Astrocyte (in vitro differentiated cells and primary cell): ENCODE results near the gene ZBTB39. TPM values are rescaled to one million over a fixed set of nuclear protein-coding genes. Genes with fewer than 3 reads are reported as not detected.
"Not testable (repeated sequence)": the region's sequence is repeated elsewhere in the genome, so short reads cannot be mapped to it uniquely, and the experiment has no call there.

Experiments
- DNase-seq: peaks from one replicate; pipeline ENCODE4 v3.0.0-alpha.2; 2010; ENCODE audit warnings: low read depth
- FAIRE-seq: peaks from 2 replicates; lab custom pipeline; 2011; peaks lifted over from hg19 to GRCh38; lab: Jason Lieb, UNC
- H2AFZ ChIP-seq: 2 replicates; pipeline ENCODE4 v1.6.0; 2012; ENCODE audit warnings: low read depth, low read length, inconsistent platforms
- H3K27ac ChIP-seq: 2 replicates; pipeline ENCODE4 v1.5.1; 2011; ENCODE audit warnings: low read depth, low read length, inconsistent platforms
- H3K27me3 ChIP-seq: 2 replicates; pipeline ENCODE4 v1.6.0; 2011; ENCODE audit warnings: low read length, inconsistent platforms; ENCODE audit not compliant: insufficient read depth
- H3K36me3 ChIP-seq: 2 replicates; pipeline ENCODE4 v1.5.1; 2011; ENCODE audit warnings: low read length, inconsistent platforms; ENCODE audit not compliant: insufficient read depth
- H3K4me1 ChIP-seq: 2 replicates; pipeline ENCODE4 v1.5.1; 2011; ENCODE audit warnings: low read length, inconsistent platforms; ENCODE audit not compliant: insufficient read depth
- H3K4me2 ChIP-seq: 2 replicates; pipeline ENCODE4 v1.6.0; 2012; ENCODE audit warnings: low read length, inconsistent platforms
- H3K4me3 ChIP-seq: 2 replicates; pipeline ENCODE4 v1.5.1; 2011; ENCODE audit warnings: low read depth, mild to moderate bottlenecking, low read length, inconsistent platforms; ENCODE audit not compliant: insufficient read depth
- H3K79me2 ChIP-seq: 2 replicates; pipeline ENCODE4 v1.6.0; 2012; ENCODE audit warnings: mild to moderate bottlenecking, low read length, inconsistent platforms; ENCODE audit not compliant: insufficient read depth
- H3K9ac ChIP-seq: 2 replicates; pipeline ENCODE4 v1.6.0; 2012; ENCODE audit warnings: mild to moderate bottlenecking, low read length, inconsistent platforms
- H3K9me3 ChIP-seq: 2 replicates; pipeline ENCODE4 v1.5.1; 2012; ENCODE audit warnings: low read depth, mild to moderate bottlenecking, low read length, inconsistent platforms; ENCODE audit not compliant: insufficient read depth
- H4K20me1 ChIP-seq: 2 replicates; pipeline ENCODE4 v1.6.0; 2012; ENCODE audit warnings: low read length, inconsistent platforms; ENCODE audit not compliant: insufficient read depth
- H3K27ac Mint-ChIP-seq: one replicate; pipeline ENCODE4 v1.8.0; 2021; ENCODE audit warnings: mild to moderate bottlenecking, mixed read lengths; ENCODE audit not compliant: unreplicated experiment
- H3K27me3 Mint-ChIP-seq: one replicate; pipeline ENCODE4 v1.8.0; 2021; ENCODE audit warnings: low read depth, mixed read lengths; ENCODE audit not compliant: unreplicated experiment
- H3K36me3 Mint-ChIP-seq: one replicate; pipeline ENCODE4 v1.8.0; 2021; ENCODE audit warnings: low read depth, mixed read lengths; ENCODE audit not compliant: unreplicated experiment
- H3K4me1 Mint-ChIP-seq: one replicate; pipeline ENCODE4 v1.8.0; 2021; ENCODE audit warnings: low read depth, mixed read lengths; ENCODE audit not compliant: unreplicated experiment
- H3K4me3 Mint-ChIP-seq: one replicate; pipeline ENCODE4 v1.8.0; 2021; ENCODE audit warnings: mild to moderate bottlenecking, moderate library complexity, mixed read lengths; ENCODE audit not compliant: unreplicated experiment
- H3K9me3 Mint-ChIP-seq: one replicate; pipeline ENCODE4 v1.8.0; 2021; ENCODE audit warnings: mild to moderate bottlenecking, mixed read lengths; ENCODE audit not compliant: unreplicated experiment
- CTCF ChIP-seq: IDR thresholded peaks from 2 replicates; pipeline ENCODE4 v1.5.1; 2011; ENCODE audit warnings: low read depth, mild to moderate bottlenecking, inconsistent platforms, low read length, moderate library complexity; ENCODE audit not compliant: insufficient read depth
- EZH2 ChIP-seq: IDR thresholded peaks from 2 replicates; pipeline ENCODE4 v1.6.1; 2012; ENCODE audit warnings: mild to moderate bottlenecking, low read length, inconsistent platforms; ENCODE audit not compliant: insufficient read depth
- total RNA-seq: library from RNA; stranded (reverse); gene quantifications from 2 replicates; pipeline ENCODE4 v1.2.1, GENCODE V29; 2021

Gene ZBTB39
- total RNA-seq, 1 donor from 2014 or later = 9.8 TPM

GRCh38 chr12:56987551-56988053, 18.7 kb downstream of the ZBTB39 start:
- no peaks in the 10 kb centered on the region for H4K20me1 ChIP-seq
- peaks cover 2% of the 10 kb centered on the region for H3K27me3 ChIP-seq
- no peaks in the 10 kb centered on the region for H3K79me2 ChIP-seq
- Mint-ChIP-seq H3K27me3 (no peaks in the 10 kb centered on the region), H3K4me1 (peaks cover 25% of the 10 kb centered on the region), H3K27ac (no peak overlapping the region), H3K9me3 (no peaks in the 10 kb centered on the region), H3K36me3 (no peaks in the 10 kb centered on the region), H3K4me3 (no peak overlapping the region)
- H3K4me1 ChIP-seq = peaks cover 3% of the 10 kb centered on the region
- no peak overlapping the region for H3K27ac ChIP-seq
- H3K36me3 ChIP-seq = no peaks in the 10 kb centered on the region
- H3K9me3 ChIP-seq = no peaks in the 10 kb centered on the region
- H3K4me2 ChIP-seq = peak overlapping the region; percentile 35
- DNase-seq = peak; percentile 20
- no peak overlapping the region for H3K4me3 ChIP-seq
- no peak overlapping the region for H2AFZ ChIP-seq
- TF ChIP-seq EZH2 (no peak), CTCF (peak; percentile 85)
- no peak overlapping the region for H3K9ac ChIP-seq
- FAIRE-seq = no peak

- Mint-ChIP-seq H3K4me1 (peaks cover 25% of the 10 kb centered on the region), H3K27ac (no peak overlapping the region)
- no peak overlapping the region for H2AFZ ChIP-seq
Observed at GRCh38 chr12:56987011-56987410, 19.3 kb downstream of the ZBTB39 start.

GRCh38 chr12:56985714-56986113, 20.6 kb downstream of the ZBTB39 start:
- H3K27me3 Mint-ChIP-seq, H3K36me3 ChIP-seq, H3K27ac ChIP-seq, H3K79me2 ChIP-seq, H3K9ac ChIP-seq, H3K27me3 ChIP-seq, H3K36me3 Mint-ChIP-seq, H2AFZ ChIP-seq, H3K4me2 ChIP-seq, H3K4me3 ChIP-seq, H3K9me3 Mint-ChIP-seq, FAIRE-seq, H3K4me1 ChIP-seq, H4K20me1 ChIP-seq, H3K9me3 ChIP-seq: not testable (repeated sequence)
- DNase-seq = peak; percentile 47
- Mint-ChIP-seq H3K4me1 (peaks cover 25% of the 10 kb centered on the region), H3K27ac (peak overlapping the region; percentile 4), H3K4me3 (peak overlapping the region; percentile 12)

More at GRCh38 chr12:56987011-56987410, 19.3 kb downstream of the ZBTB39 start:
- Histone ChIP-seq H3K9me3 (no peaks in the 10 kb centered on the region), H3K4me1 (peaks cover 3% of the 10 kb centered on the region), H3K27me3 (peaks cover 2% of the 10 kb centered on the region), H3K4me2 (no peak overlapping the region), H3K36me3 (no peaks in the 10 kb centered on the region), H3K4me3 (no peak overlapping the region), H3K27ac (no peak overlapping the region), H3K9ac (no peak overlapping the region), H3K79me2 (no peaks in the 10 kb centered on the region), H4K20me1 (no peaks in the 10 kb centered on the region)
- H3K36me3 Mint-ChIP-seq = no peaks in the 10 kb centered on the region
- no peak overlapping the region for H3K4me3 Mint-ChIP-seq
- DNase-seq = no peak
- H3K9me3 Mint-ChIP-seq = no peaks in the 10 kb centered on the region
- no peak for FAIRE-seq
- TF ChIP-seq EZH2 (no peak), CTCF (no peak)
- no peaks in the 10 kb centered on the region for H3K27me3 Mint-ChIP-seq
